GM19438 (cell line): ENCODE results near the gene THAP3.

Source experiments
- ATAC-seq: cut with Tn5 transposase; IDR thresholded peaks from one replicate; pipeline ENCODE4 v1.9.1; 2021; ENCODE audit warnings: low read depth; ENCODE audit not compliant: unreplicated experiment

The THAP3 gene

GRCh38 chr1:6666696-6667095, 42.0 kb downstream of the THAP3 start:
- no peak for ATAC-seq

- no peak for ATAC-seq
These were observed 42.5 kb downstream of the THAP3 start for GRCh38 chr1:6667139-6667538.

DNA sequence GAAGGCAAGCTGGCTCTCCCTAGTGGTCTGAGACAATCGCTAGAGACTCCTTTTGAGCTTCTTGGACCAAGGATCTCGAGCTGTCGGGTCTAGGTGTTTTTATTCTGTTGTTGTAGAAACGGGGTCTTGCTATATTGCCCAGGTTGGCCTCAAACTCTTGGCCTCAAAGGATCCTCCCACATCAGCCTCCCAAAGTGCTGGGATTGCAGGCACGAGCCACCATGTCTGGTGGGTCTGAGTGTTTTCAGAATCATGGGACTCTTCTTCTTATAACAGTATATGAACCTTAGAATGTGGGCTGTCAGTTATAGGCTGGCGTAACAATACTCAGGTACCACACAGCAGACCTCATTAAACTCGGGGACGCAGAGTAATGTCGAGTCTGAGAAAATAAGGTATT, 43.8 kb downstream of the THAP3 start:
- ATAC-seq = no peak

GRCh38 chr1:6672558-6672957, 47.9 kb downstream of the THAP3 start:
- no peak for ATAC-seq

DNA sequence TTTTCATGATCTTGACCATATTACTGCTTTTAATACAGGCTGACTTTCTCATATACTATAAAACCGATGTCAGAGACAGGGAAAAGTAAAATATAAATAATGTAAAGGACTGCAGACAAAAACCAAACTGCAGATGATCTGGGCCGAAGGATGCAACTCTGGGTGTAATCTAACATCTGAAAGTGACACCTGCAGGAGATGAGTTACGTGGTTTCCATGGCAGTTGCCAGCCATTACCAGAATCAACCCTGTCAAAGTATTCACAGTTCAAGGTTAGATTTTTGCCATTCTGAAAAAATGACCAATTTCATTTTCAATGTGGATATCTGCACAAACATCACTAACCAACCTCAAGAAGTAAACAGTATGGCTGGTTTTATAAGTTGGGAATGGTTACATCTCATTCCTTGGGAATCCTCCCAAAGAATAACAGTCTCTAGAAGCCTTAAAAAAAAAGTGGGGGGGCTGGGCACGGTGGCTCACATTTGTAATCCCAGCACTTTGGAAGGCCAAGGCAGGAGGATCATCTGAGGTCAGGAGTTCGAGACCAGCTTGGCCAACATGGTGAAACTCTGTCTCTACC, 49.2 kb downstream of the THAP3 start:
- no peak for ATAC-seq

DNA sequence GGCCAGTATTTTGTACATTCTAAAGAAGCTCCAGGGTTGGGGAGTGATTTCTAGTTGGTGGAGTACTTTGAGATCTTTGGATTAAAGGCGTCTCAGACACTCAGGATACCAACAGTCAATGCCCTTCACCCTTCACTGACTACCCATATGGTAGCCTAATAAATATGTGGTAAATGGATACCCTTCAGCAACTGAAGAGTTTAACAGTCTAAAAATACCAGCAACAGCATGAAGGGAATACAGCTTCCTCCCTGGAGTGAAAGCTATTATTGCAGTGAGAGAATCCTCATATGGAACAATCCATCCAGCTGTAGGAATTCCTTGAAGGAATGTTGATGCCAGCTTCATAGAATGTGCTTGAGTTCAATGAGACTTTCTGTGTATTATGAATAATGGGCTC, 50.1 kb downstream of the THAP3 start:
- no peak for ATAC-seq

DNA sequence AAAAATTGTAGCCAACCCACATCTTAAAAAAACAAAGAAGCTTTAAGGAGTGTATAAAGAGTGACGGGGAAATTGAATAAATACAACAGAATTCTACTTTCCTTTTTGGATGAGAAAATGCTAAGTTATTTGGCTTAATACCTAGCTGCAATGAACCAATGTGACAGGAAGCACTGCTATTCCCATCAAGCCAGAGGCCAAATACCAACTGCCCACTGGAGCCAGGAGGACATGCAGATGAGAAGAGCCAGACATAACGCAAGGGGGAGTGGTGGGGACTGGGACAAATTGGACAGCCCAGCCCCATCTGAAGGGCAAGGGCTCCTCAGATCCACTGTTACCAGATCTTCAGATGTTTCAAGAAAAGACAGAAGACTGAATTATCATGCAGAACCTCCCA, 51.3 kb downstream of the THAP3 start:
- no peak for ATAC-seq
